A549 (cell line): ENCODE results near the gene CTNNA1.

Experiments
- CTCF ChIP-seq: fragments of >200 bp; sonication (Bioruptor Twin); formaldehyde crosslinking; IDR thresholded peaks from 3 replicates; pipeline ENCODE4 v1.5.1; 2016
- RARB ChIP-seq: fragments of 250-450 bp; sonication (Bioruptor Pico); IDR thresholded peaks from 2 replicates; pipeline ENCODE4 v1.8.0; 2021; ENCODE audit warnings: mild to moderate bottlenecking, moderate library complexity
- ZSCAN20 ChIP-seq: fragments of 250-450 bp; sonication (Bioruptor Pico); IDR thresholded peaks from 2 replicates; pipeline ENCODE4 v1.8.0; 2022; ENCODE audit warnings: mild to moderate bottlenecking, moderate library complexity
- TF ChIP-seq, protein P1 (sequence below): fragments of 200-600 bp; sonication (generic); IDR thresholded peaks from 2 replicates; pipeline ENCODE4 v1.6.1; 2016; ENCODE audit warnings: antibody characterized with exemption, mild to moderate bottlenecking, moderate library complexity
- TF ChIP-seq, protein P2 (sequence below): fragments of 250-450 bp; sonication (Bioruptor Pico); IDR thresholded peaks from 2 replicates; pipeline ENCODE4 v1.5.0; 2020; ENCODE audit warnings: low read depth, mild to moderate bottlenecking, moderate library complexity

GRCh38 chr5:138972230-138972629 is 219.0 kb downstream of the CTNNA1 start:
- TF ChIP-seq ZSCAN20 (CRISPR knock-in tag) (no peak), CTCF (no peak), RARB (CRISPR knock-in tag) (no peak)
- TF ChIP-seq, protein P1, sequence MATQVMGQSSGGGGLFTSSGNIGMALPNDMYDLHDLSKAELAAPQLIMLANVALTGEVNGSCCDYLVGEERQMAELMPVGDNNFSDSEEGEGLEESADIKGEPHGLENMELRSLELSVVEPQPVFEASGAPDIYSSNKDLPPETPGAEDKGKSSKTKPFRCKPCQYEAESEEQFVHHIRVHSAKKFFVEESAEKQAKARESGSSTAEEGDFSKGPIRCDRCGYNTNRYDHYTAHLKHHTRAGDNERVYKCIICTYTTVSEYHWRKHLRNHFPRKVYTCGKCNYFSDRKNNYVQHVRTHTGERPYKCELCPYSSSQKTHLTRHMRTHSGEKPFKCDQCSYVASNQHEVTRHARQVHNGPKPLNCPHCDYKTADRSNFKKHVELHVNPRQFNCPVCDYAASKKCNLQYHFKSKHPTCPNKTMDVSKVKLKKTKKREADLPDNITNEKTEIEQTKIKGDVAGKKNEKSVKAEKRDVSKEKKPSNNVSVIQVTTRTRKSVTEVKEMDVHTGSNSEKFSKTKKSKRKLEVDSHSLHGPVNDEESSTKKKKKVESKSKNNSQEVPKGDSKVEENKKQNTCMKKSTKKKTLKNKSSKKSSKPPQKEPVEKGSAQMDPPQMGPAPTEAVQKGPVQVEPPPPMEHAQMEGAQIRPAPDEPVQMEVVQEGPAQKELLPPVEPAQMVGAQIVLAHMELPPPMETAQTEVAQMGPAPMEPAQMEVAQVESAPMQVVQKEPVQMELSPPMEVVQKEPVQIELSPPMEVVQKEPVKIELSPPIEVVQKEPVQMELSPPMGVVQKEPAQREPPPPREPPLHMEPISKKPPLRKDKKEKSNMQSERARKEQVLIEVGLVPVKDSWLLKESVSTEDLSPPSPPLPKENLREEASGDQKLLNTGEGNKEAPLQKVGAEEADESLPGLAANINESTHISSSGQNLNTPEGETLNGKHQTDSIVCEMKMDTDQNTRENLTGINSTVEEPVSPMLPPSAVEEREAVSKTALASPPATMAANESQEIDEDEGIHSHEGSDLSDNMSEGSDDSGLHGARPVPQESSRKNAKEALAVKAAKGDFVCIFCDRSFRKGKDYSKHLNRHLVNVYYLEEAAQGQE: no peak
- TF ChIP-seq, protein P2, sequence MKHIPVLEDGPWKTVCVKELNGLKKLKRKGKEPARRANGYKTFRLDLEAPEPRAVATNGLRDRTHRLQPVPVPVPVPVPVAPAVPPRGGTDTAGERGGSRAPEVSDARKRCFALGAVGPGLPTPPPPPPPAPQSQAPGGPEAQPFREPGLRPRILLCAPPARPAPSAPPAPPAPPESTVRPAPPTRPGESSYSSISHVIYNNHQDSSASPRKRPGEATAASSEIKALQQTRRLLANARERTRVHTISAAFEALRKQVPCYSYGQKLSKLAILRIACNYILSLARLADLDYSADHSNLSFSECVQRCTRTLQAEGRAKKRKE (CRISPR knock-in tag): no peak
